Measurements from ENCODE around the gene MAFF. TPM values are rescaled to one million over a fixed set of nuclear protein-coding genes. Genes with fewer than 3 reads are reported as not detected.

MAFF gene
- polyA plus RNA-seq, 1 of the 3 experiments (the other 2 are of a cell fraction) = 7.9 TPM

- Histone ChIP-seq H3K27ac (ENCODE audit: low read depth in 2 of 2, low read length in 1 of 2) (no peak overlapping the region), H3K4me1 (ENCODE audit: control insufficient read depth in 1 of 2, insufficient read depth in 2 of 2, low read depth in 1 of 2, low read length in 1 of 2) (no peaks in the 10 kb centered on the region), H3K9me3 (no peaks in the 10 kb centered on the region), H3K27me3 (ENCODE audit: insufficient read depth) (no peaks in the 10 kb centered on the region), H3K4me3 (ENCODE audit: low read depth in 2 of 2, low read length in 1 of 2) (no peak overlapping the region), H3K4me2 (no peak overlapping the region), H3K9ac (no peak overlapping the region), H3K9me2 (no peaks in the 10 kb centered on the region), H3K36me3 (replicated peaks in 1 of 2; ENCODE audit: control insufficient read depth in 1 of 2, insufficient read depth in 2 of 2, low read length in 1 of 2) (peaks cover 0 to 4% of the 10 kb centered on the region in 2 experiments), H4K20me1 (ENCODE audit: insufficient read depth) (no peaks in the 10 kb centered on the region), H3K79me2 (ENCODE audit: insufficient read depth) (peaks cover 61% of the 10 kb centered on the region), H3F3A (replicated peaks; ENCODE audit: insufficient read depth) (no peaks in the 10 kb centered on the region), H2AFZ (ENCODE audit: low read depth) (no peak overlapping the region)
- no peak for DNase-seq
- POLR2A ChIA-PET = no interaction called here
- CTCF ChIA-PET = no interaction called here
- WGBS (ENCODE audit: low lambda C conversion rate) = 100% methylated on average over 1 of the region's 3 CpGs
- TF ChIP-seq SMC3 (IDR thresholded peaks at IDR 0.05; ENCODE audit: low read depth, low read length) (no peak), POLR2AphosphoS5 (IDR thresholded peaks at IDR 0.05; ENCODE audit: low read depth, low read length) (no peak), CTCF (IDR thresholded peaks at IDR 0.05) (no peak), TEAD4 (IDR thresholded peaks at IDR 0.05; ENCODE audit: borderline replicate concordance, insufficient read depth) (no peak), PBX3 (IDR thresholded peaks at IDR 0.05) (no peak), TCF12 (IDR thresholded peaks at IDR 0.05) (no peak), USF1 (IDR thresholded peaks at IDR 0.05; ENCODE audit: borderline replicate concordance, low read depth) (no peak), EZH2phosphoT487 (IDR thresholded peaks at IDR 0.05; ENCODE audit: borderline replicate concordance, low read depth) (no peak), SIN3A (IDR thresholded peaks at IDR 0.05; ENCODE audit: borderline replicate concordance, low read depth, low read length) (no peak), RFX5 (IDR thresholded peaks at IDR 0.05; ENCODE audit: low read length) (no peak), EP300 (IDR thresholded peaks at IDR 0.05; ENCODE audit: borderline replicate concordance in 1 of 2, low read depth in 1 of 2, low read length in 1 of 2) (no peak), MXI1 (IDR thresholded peaks at IDR 0.05; ENCODE audit: low read depth, low read length) (no peak), MAX (IDR thresholded peaks at IDR 0.05; ENCODE audit: low read depth) (no peak), RXRA (IDR thresholded peaks at IDR 0.05; ENCODE audit: borderline replicate concordance, low read depth) (no peak), ELF1 (IDR thresholded peaks at IDR 0.05) (no peak), YY1 (IDR thresholded peaks at IDR 0.05; ENCODE audit: low read depth) (no peak), REST (IDR thresholded peaks at IDR 0.05; ENCODE audit: low read depth, low read length) (no peak), FOSL2 (IDR thresholded peaks at IDR 0.05; ENCODE audit: borderline replicate concordance, low read depth) (no peak), IRF3 (IDR thresholded peaks at IDR 0.05; ENCODE audit: low read depth, low read length) (no peak)
- TF ChIP-seq, protein P1, sequence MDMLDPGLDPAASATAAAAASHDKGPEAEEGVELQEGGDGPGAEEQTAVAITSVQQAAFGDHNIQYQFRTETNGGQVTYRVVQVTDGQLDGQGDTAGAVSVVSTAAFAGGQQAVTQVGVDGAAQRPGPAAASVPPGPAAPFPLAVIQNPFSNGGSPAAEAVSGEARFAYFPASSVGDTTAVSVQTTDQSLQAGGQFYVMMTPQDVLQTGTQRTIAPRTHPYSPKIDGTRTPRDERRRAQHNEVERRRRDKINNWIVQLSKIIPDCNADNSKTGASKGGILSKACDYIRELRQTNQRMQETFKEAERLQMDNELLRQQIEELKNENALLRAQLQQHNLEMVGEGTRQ (IDR thresholded peaks at IDR 0.05; ENCODE audit: borderline replicate concordance, low read depth, low read length) = no peak
Measured at GRCh38 chr22:38249301-38249700, 47.5 kb downstream of the MAFF start.
